Keratinocyte (primary cell): ENCODE measurements around the gene NCF4.

ENCODE experiments used
- EZH2 ChIP-seq: IDR thresholded peaks from one replicate; pipeline ENCODE4 v1.6.1; 2012; ENCODE audit warnings: inconsistent platforms, mild to moderate bottlenecking, low read length, moderate library complexity
- TF ChIP-seq, protein P1 (sequence below), 3 experiments: IDR thresholded peaks in 1 of 3; conservative IDR thresholded peaks in 1 of 3; optimal IDR thresholded peaks in 1 of 3; 2 replicates in 2 of 3; 3 replicates in 1 of 3; pipeline versions ENCODE3 to v1.5.1; 2011; ENCODE audit warnings: low read length in 3 of 3, mild to moderate bottlenecking in 3 of 3, moderate library complexity in 2 of 3, control low read depth in 1 of 3, inconsistent platforms in 1 of 3; ENCODE audit not compliant: insufficient read depth in 2 of 3; ENCODE audit errors: extremely low read depth in 1 of 3

DNA sequence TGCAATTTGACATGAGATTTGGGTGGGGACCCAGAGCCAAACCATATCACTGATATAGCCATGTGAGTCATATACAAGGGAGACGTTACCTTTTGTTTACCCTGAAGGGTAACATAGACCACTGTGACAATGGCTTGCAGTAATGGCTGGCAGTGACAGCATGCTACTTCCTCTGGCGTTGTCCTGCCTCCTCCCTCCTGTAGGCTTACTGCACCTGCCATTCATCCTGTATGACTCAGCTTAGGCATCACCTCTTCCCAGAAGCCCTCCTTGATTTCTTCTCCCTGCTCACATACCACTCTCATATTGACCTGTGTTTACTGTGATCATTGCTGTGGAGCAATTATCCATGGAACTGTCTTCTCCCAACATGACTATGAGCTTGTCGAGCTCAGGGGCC, 32.0 kb upstream of the NCF4 start:
- TF ChIP-seq, protein P1, sequence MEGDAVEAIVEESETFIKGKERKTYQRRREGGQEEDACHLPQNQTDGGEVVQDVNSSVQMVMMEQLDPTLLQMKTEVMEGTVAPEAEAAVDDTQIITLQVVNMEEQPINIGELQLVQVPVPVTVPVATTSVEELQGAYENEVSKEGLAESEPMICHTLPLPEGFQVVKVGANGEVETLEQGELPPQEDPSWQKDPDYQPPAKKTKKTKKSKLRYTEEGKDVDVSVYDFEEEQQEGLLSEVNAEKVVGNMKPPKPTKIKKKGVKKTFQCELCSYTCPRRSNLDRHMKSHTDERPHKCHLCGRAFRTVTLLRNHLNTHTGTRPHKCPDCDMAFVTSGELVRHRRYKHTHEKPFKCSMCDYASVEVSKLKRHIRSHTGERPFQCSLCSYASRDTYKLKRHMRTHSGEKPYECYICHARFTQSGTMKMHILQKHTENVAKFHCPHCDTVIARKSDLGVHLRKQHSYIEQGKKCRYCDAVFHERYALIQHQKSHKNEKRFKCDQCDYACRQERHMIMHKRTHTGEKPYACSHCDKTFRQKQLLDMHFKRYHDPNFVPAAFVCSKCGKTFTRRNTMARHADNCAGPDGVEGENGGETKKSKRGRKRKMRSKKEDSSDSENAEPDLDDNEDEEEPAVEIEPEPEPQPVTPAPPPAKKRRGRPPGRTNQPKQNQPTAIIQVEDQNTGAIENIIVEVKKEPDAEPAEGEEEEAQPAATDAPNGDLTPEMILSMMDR (optimal IDR thresholded peaks at IDR 0.05 in 1 of 3, IDR thresholded peaks at IDR 0.05 in 1 of 3, conservative IDR thresholded peaks at IDR 0.05 in 1 of 3; ENCODE audit: extremely low read depth in 1 of 3, insufficient read depth in 2 of 3, low read length in 3 of 3) = no peak
- TF ChIP-seq EZH2 = no peak
